GM13977 (cell line): ENCODE data around the gene TICAM1.
"Not testable (repeated sequence)": the region's sequence is repeated elsewhere in the genome, so short reads cannot be mapped to it uniquely, and the experiment has no call there.

Experiments used
- DNase-seq: peaks from one replicate; pipeline ENCODE4 v3.0.0; 2012; ENCODE audit warnings: low spot score
- CTCF ChIP-seq: IDR thresholded peaks from 2 replicates; pipeline ENCODE4 v1.5.1; 2012; ENCODE audit warnings: mild to moderate bottlenecking, control low read depth; ENCODE audit not compliant: insufficient read depth; ENCODE audit errors: extremely low read depth, missing control alignments
- in situ Hi-C: fragments of 300-500 bp; cut with MboI; formaldehyde crosslinking; loops from one replicate; pipeline ENCODE4 v1.12.0; 2022; ENCODE audit warnings: low sequenced_read_pairs, low pct_unique_long_range_greater_than_20kb, mixed read lengths, inconsistent platforms; ENCODE audit not compliant: unreplicated experiment

The TICAM1 gene

GRCh38 chr19:4870025-4870700 is 38.7 kb upstream of the TICAM1 start:
- in situ Hi-C loops: no loop called here
- TF ChIP-seq CTCF: no peak
- no peak for DNase-seq

DNA sequence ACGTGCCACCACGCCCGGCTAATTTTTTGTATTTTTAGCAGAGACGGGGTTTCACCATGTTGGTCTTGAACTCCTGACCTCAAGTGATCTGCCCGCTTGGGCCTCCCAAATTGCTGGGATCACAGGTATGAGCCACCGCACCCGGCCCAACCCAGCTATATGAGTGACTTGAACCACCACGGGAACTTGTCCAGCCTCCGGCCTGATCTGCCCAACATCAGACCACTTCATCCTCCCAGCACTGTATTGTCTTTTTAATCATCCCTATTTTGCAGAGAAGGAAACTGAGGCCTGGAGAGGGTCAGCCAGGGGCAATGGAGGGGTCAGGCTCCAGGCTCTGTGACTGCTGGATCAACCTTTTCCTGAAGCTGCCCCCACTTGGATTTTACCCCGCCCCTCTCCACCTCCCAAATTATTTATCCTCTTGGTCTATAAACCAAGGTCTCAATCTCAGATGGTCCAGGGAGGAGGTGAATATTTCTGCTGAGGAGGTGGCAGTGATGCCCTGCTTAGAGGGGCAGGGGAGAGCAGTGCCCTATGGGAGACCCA is 36.8 kb upstream of the TICAM1 start:
- TF ChIP-seq CTCF: no peak
- in situ Hi-C loops: no loop called here
- no peak for DNase-seq

DNA sequence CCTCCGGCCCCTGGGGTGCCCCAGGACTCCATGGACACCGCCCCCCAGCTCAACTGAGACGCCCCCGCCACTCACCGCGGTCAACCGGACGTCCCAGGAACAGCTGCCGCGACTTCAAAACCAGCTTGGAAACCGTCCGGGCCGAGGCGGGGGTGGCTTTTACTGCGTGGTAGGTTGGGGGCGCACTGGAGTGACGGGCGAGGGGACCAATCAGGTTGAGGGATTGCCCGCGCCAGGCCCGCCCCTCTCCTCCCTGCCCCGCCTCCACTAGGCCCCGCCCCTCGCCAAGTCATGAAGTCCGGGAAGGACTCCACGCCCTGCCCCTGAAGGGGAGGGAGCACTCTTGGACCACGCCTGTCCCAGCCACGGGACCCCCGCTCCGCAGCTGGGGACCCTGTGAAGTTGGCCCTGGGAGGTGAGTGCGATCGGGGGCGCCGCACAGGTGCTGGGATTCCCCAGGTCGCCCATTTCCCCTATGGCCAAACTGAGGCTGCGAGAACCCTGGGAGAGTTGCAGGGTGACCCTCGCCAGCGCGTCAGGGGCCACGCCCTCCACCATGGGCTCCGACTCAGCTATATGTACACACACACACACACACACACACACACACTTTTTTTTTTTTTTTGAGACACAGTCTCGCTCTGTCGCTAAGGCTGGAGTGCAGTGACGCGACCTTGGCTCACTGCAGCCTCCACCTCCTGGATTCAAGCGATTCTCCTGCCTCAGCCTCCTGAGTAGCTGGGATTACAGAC is 36.2 kb upstream of the TICAM1 start, which contains the start of gene PLIN3:
Gene PLIN3 (minus strand): TSS at position 134 of the 752 bp plus-strand sequence. CDS start 6,273 bp downstream, outside the sequence.
- in situ Hi-C loops: no loop called here
- no peak for TF ChIP-seq CTCF
- DNase-seq: peak; percentile 99

GRCh38 chr19:4866595-4867424 is 35.3 kb upstream of the TICAM1 start:
- peak; percentile 61 for DNase-seq
- TF ChIP-seq CTCF: no peak
- in situ Hi-C loops: no loop called here

- in situ Hi-C loops: no loop called here
- no peak for TF ChIP-seq CTCF
- DNase-seq: no peak
Observed at GRCh38 chr19:4861147-4861546, 29.6 kb upstream of the TICAM1 start.

GRCh38 chr19:4859697-4860096 is 28.2 kb upstream of the TICAM1 start:
- no peak for TF ChIP-seq CTCF
- in situ Hi-C loops: no loop called here
- DNase-seq: no peak

- in situ Hi-C loops, DNase-seq: not testable (repeated sequence)
Observed at GRCh38 chr19:4856468-4856867, 25.0 kb upstream of the TICAM1 start.

GRCh38 chr19:4853506-4853905 is 22.0 kb upstream of the TICAM1 start:
- in situ Hi-C loops, DNase-seq: not testable (repeated sequence)
